H9 (cell line): Measurements from ENCODE around the gene SNX27. TPM values are rescaled to one million over a fixed set of nuclear protein-coding genes. Genes with fewer than 3 reads are reported as not detected.
A peak's percentile ranks its signal among the peaks of the same experiment; 100 is the strongest.

Experiments
- DNase-seq: peaks from one replicate; pipeline ENCODE4 v3.0.0-alpha.2; 2017
- H2AFZ ChIP-seq: one replicate; pipeline ENCODE4 v1.6.1; 2013; ENCODE audit warnings: mild to moderate bottlenecking, low read length, control low read depth, moderate library complexity
- H2AK5ac ChIP-seq: 2 replicates; pipeline ENCODE4 v1.6.1; 2013; ENCODE audit warnings: low read length, control low read depth, mixed read lengths; ENCODE audit not compliant: insufficient read length
- H2BK120ac ChIP-seq: one replicate; pipeline ENCODE4 v1.6.1; 2013; ENCODE audit warnings: low read depth, mild to moderate bottlenecking, low read length, control low read depth, inconsistent platforms; ENCODE audit not compliant: poor library complexity, severe bottlenecking
- H2BK12ac ChIP-seq: 2 replicates; pipeline ENCODE4 v1.6.1; 2013; ENCODE audit warnings: low read length, control low read depth, mixed read lengths, low read depth; ENCODE audit not compliant: insufficient read length
- H2BK15ac ChIP-seq: 2 replicates; pipeline ENCODE4 v1.6.1; 2013; ENCODE audit warnings: low read depth, low read length, control low read depth
- H2BK20ac ChIP-seq: one replicate; pipeline ENCODE4 v1.6.1; 2013; ENCODE audit warnings: low read depth, mild to moderate bottlenecking, low read length, control low read depth, inconsistent platforms; ENCODE audit not compliant: poor library complexity, severe bottlenecking
- H2BK5ac ChIP-seq: 2 replicates; pipeline ENCODE4 v1.6.1; 2013; ENCODE audit warnings: low read length, control low read depth, mixed read lengths; ENCODE audit not compliant: insufficient read length
- H3K14ac ChIP-seq: 2 replicates; pipeline ENCODE4 v1.6.1; 2013; ENCODE audit warnings: low read length, control low read depth; ENCODE audit not compliant: insufficient read depth
- H3K18ac ChIP-seq: 2 replicates; pipeline ENCODE4 v1.6.1; 2013; ENCODE audit warnings: low read depth, mild to moderate bottlenecking, mixed read lengths, low read length, control low read depth; ENCODE audit not compliant: insufficient read length
- H3K23ac ChIP-seq: 2 replicates; pipeline ENCODE4 v1.6.1; 2013; ENCODE audit warnings: low read length, control low read depth, mixed read lengths, low read depth; ENCODE audit not compliant: insufficient read length
- H3K23me2 ChIP-seq: 2 replicates; pipeline ENCODE4 v1.6.1; 2013; ENCODE audit warnings: low read depth, mild to moderate bottlenecking, mixed read lengths, low read length, control low read depth; ENCODE audit not compliant: insufficient read length, poor library complexity, severe bottlenecking
- H3K27ac ChIP-seq: 2 replicates; pipeline ENCODE4 v1.5.1; 2013; ENCODE audit warnings: low read length, control low read depth, mixed read lengths, low read depth; ENCODE audit not compliant: insufficient read length
- H3K27me3 ChIP-seq: 2 replicates; pipeline ENCODE4 v1.6.1; 2013; ENCODE audit warnings: low read length, control low read depth, inconsistent platforms; ENCODE audit not compliant: insufficient read depth
- H3K4ac ChIP-seq: 2 replicates; pipeline ENCODE4 v1.6.1; 2013; ENCODE audit warnings: low read depth, mild to moderate bottlenecking, control low read depth, inconsistent platforms, low read length, moderate library complexity
- H3K4me1 ChIP-seq: 2 replicates; pipeline ENCODE4 v1.6.1; 2013; ENCODE audit warnings: low read length, control low read depth, inconsistent platforms; ENCODE audit not compliant: insufficient read depth
- H3K4me2 ChIP-seq: 2 replicates; pipeline ENCODE4 v1.6.1; 2013; ENCODE audit warnings: low read length, control low read depth, mixed read lengths; ENCODE audit not compliant: insufficient read length, insufficient read depth
- H3K56ac ChIP-seq: 2 replicates; pipeline ENCODE4 v1.6.1; 2013; ENCODE audit warnings: low read depth, mild to moderate bottlenecking, mixed read lengths, low read length, control low read depth; ENCODE audit not compliant: insufficient read length
- H3K79me1 ChIP-seq: 2 replicates; pipeline ENCODE4 v1.6.1; 2013; ENCODE audit warnings: low read depth, mild to moderate bottlenecking, moderate library complexity, low read length, control low read depth, inconsistent platforms; ENCODE audit not compliant: insufficient read depth, poor library complexity, severe bottlenecking
- H3K79me2 ChIP-seq: 2 replicates; pipeline ENCODE4 v1.6.1; 2013; ENCODE audit warnings: low read length, control low read depth, inconsistent platforms; ENCODE audit not compliant: insufficient read depth
- H3K9ac ChIP-seq: 2 replicates; pipeline ENCODE4 v1.6.1; 2013; ENCODE audit warnings: low read length, control low read depth, mixed read lengths; ENCODE audit not compliant: insufficient read length; ENCODE audit errors: extremely low read depth
- H3K9me3 ChIP-seq: one replicate; pipeline ENCODE4 v1.6.1; 2013; ENCODE audit warnings: low read depth, low read length, inconsistent platforms; ENCODE audit not compliant: control insufficient read depth
- H3T11ph ChIP-seq: one replicate; pipeline ENCODE4 v1.6.1; 2013; ENCODE audit warnings: mild to moderate bottlenecking, low read length, control low read depth, inconsistent platforms
- H4K20me1 ChIP-seq: one replicate; pipeline ENCODE4 v1.6.1; 2013; ENCODE audit not compliant: control insufficient read depth, insufficient read length, insufficient read depth
- H4K5ac ChIP-seq: 2 replicates; pipeline ENCODE4 v1.6.1; 2013; ENCODE audit warnings: low read depth, mild to moderate bottlenecking, mixed read lengths, low read length, control low read depth; ENCODE audit not compliant: insufficient read length
- H4K8ac ChIP-seq: replicated peaks from 2 replicates; pipeline ENCODE4 v1.6.1; 2013; ENCODE audit warnings: low read length, control low read depth, mixed read lengths, low read depth; ENCODE audit not compliant: insufficient read length
- H4K91ac ChIP-seq: 2 replicates; pipeline ENCODE4 v1.6.1; 2013; ENCODE audit warnings: low read depth, mild to moderate bottlenecking, moderate library complexity, mixed read lengths, low read length, control low read depth; ENCODE audit not compliant: insufficient read length
- H3K27ac Mint-ChIP-seq, 3 experiments: 2 replicates in 2 of 3; 3 replicates in 1 of 3; pipeline ENCODE4 v1.8.0; 2020 to 2021; ENCODE audit warnings: mixed read lengths in 3 of 3, mild to moderate bottlenecking in 1 of 3, moderate library complexity in 1 of 3
- H3K27me3 Mint-ChIP-seq: 2 replicates; pipeline ENCODE4 v1.8.0; 2021; ENCODE audit warnings: low read depth, mild to moderate bottlenecking, moderate library complexity, mixed read lengths
- H3K36me3 Mint-ChIP-seq, 3 experiments: 2 replicates in 2 of 3; 3 replicates in 1 of 3; pipeline ENCODE4 v1.8.0; 2020 to 2021; ENCODE audit warnings: low read depth in 3 of 3, mixed read lengths in 3 of 3; ENCODE audit not compliant: insufficient read depth in 1 of 3
- H3K4me1 Mint-ChIP-seq, 2 experiments: 2 replicates each; pipeline ENCODE4 v1.8.0; 2020; ENCODE audit warnings: mixed read lengths in 2 of 2
- H3K4me3 Mint-ChIP-seq, 2 experiments: 2 replicates in 1 of 2; 3 replicates in 1 of 2; pipeline ENCODE4 v1.8.0; 2020 to 2021; ENCODE audit warnings: mild to moderate bottlenecking in 2 of 2, mixed read lengths in 2 of 2, moderate library complexity in 1 of 2
- H3K9me3 Mint-ChIP-seq, 2 experiments: 2 replicates in 1 of 2; 3 replicates in 1 of 2; pipeline ENCODE4 v1.8.0; 2020; ENCODE audit warnings: mild to moderate bottlenecking in 2 of 2, mixed read lengths in 2 of 2, moderate library complexity in 1 of 2
- CTCF ChIP-seq: fragments of 200-600 bp; sonication (generic); conservative IDR thresholded peaks from 3 replicates; pipeline ENCODE4 v1.8.0; 2021; ENCODE audit warnings: antibody characterized with exemption, mild to moderate bottlenecking
- WGBS: extraction: QIAGEN DNeasy Blood & Tissue Kit; methylation state at CpG from one replicate; pipeline ENCODE4 v1.1.7; 2013; ENCODE audit warnings: missing lambda C conversion rate, low lambda C conversion rate, mixed read lengths; ENCODE audit not compliant: insufficient read length; ENCODE audit errors: extremely low coverage; 5-methylcytosine and 5-hydroxymethylcytosine counted together
- total RNA-seq: library from RNA; stranded (reverse); gene quantifications from 2 replicates; pipeline ENCODE4 v1.2.1, GENCODE V29; 2021

The SNX27 gene
- total RNA-seq, 1 experiment from 2014 or later, result 48.9 TPM

- Histone ChIP-seq H3K4me1 (no peaks in the 10 kb centered on the region; the same call in 1 of the 2 replicates), H3K79me1 (no peaks in the 10 kb centered on the region), H4K20me1 (no peaks in the 10 kb centered on the region), H3K4me2 (no peak overlapping the region), H2BK15ac (no peak overlapping the region), H3K9me3 (no peaks in the 10 kb centered on the region), H3K56ac (no peak overlapping the region), H3T11ph (no peak overlapping the region), H3K79me2 (peaks cover 11% of the 10 kb centered on the region; the same call in 1 of the 2 replicates), H3K23ac (no peak overlapping the region), H4K5ac (no peak overlapping the region), H3K23me2 (peaks cover 12% of the 10 kb centered on the region), H3K9ac (no peak overlapping the region), H3K18ac (no peak overlapping the region), H4K91ac (no peak overlapping the region), H4K8ac (no peak overlapping the region), H3K27ac (no peak overlapping the region), H2BK12ac (no peak overlapping the region), H2AK5ac (no peak overlapping the region), H3K14ac (no peak overlapping the region), H2BK20ac (no peak overlapping the region), H3K4ac (no peak overlapping the region), H2AFZ (no peak overlapping the region), H2BK120ac (no peak overlapping the region), H2BK5ac (no peak overlapping the region), H3K27me3 (no peaks in the 10 kb centered on the region)
- no peak overlapping the region for H3K4me3 Mint-ChIP-seq
- TF ChIP-seq CTCF, result no peak
- H3K9me3 Mint-ChIP-seq, result peaks cover 0 to 3% of the 10 kb centered on the region in 2 experiments; a peak in 1 of 5 replicates
- H3K27ac Mint-ChIP-seq, result peak overlapping the region in 1 of 3 experiments; percentile 24; a peak in 1 of 7 replicates
- no peaks in the 10 kb centered on the region for H3K27me3 Mint-ChIP-seq
- WGBS, result no CpG with 5 or more reads among the region's 3 CpGs
- H3K4me1 Mint-ChIP-seq, result peaks cover 38 to 42% of the 10 kb centered on the region in 2 experiments
- H3K36me3 Mint-ChIP-seq, result peaks cover 2 to 5% (median 2%) of the 10 kb centered on the region in 3 experiments; a peak in 5 of 7 replicates
- no peak for DNase-seq
Observed at GRCh38 chr1:151616505-151616849, 4.6 kb downstream of the SNX27 start.
